Caco-2 (cell line): ENCODE data around the gene HAUS3. TPM values are rescaled to one million over a fixed set of nuclear protein-coding genes. Genes with fewer than 3 reads are reported as not detected.

Experiments used
- BruUV-seq: library from RNA; stranded (reverse); fragments of 400-500 nt; replicated peaks from 2 replicates; lab custom pipeline; 2021; lab: Mats Ljungman, UMichigan
- CTCF ChIA-PET: fragments of 300-600 bp; sonication (Branson Sonifier 250); formaldehyde crosslinking; loops from one replicate; lab custom pipeline; 2022; ENCODE audit warnings: antibody characterized with exemption; lab: Charles Lee
- POLR2A ChIA-PET: fragments of 300-600 bp; sonication (Branson Sonifier 250); formaldehyde crosslinking; loops from one replicate; lab custom pipeline; 2022; ENCODE audit warnings: antibody characterized with exemption; lab: Charles Lee
- DNase-seq, 2 experiments: peaks; one replicate each; pipeline versions ENCODE4 v3.0.0 to v3.0.0-alpha.2; 2020 to 2022
- H3K27me3 ChIP-seq: replicated peaks from 2 replicates; pipeline ENCODE4 v1.6.0; 2011; ENCODE audit warnings: low read length; ENCODE audit not compliant: control insufficient read depth, insufficient read depth
- H3K36me3 ChIP-seq: 2 replicates; pipeline ENCODE4 v1.5.1; 2011; ENCODE audit warnings: low read length; ENCODE audit not compliant: control insufficient read depth, insufficient read depth
- H3K4me1 ChIP-seq: fragments of 250-450 bp; sonication (Bioruptor Pico); 2 replicates; pipeline ENCODE4 v1.5.1; 2020; ENCODE audit warnings: mild to moderate bottlenecking
- H3K4me3 ChIP-seq: 2 replicates; pipeline ENCODE4 v1.5.1; 2011; ENCODE audit warnings: low read depth, mild to moderate bottlenecking, control low read depth, low read length
- H3K9me3 ChIP-seq: fragments of 250-450 bp; sonication (Bioruptor Pico); 2 replicates; pipeline ENCODE4 v1.5.1; 2020; ENCODE audit warnings: mild to moderate bottlenecking, moderate library complexity
- H3K27ac Mint-ChIP-seq: one replicate; pipeline ENCODE4 v1.8.0; 2022; ENCODE audit warnings: mixed read lengths; ENCODE audit not compliant: unreplicated experiment
- H3K27me3 Mint-ChIP-seq: one replicate; pipeline ENCODE4 v1.8.0; 2022; ENCODE audit warnings: mixed read lengths; ENCODE audit not compliant: insufficient read depth, unreplicated experiment
- H3K36me3 Mint-ChIP-seq: one replicate; pipeline ENCODE4 v1.8.0; 2022; ENCODE audit warnings: mild to moderate bottlenecking, mixed read lengths; ENCODE audit not compliant: insufficient read depth, unreplicated experiment
- H3K4me1 Mint-ChIP-seq: one replicate; pipeline ENCODE4 v1.8.0; 2022; ENCODE audit warnings: low read depth, mixed read lengths; ENCODE audit not compliant: unreplicated experiment
- H3K4me3 Mint-ChIP-seq: one replicate; pipeline ENCODE4 v1.8.0; 2022; ENCODE audit warnings: mild to moderate bottlenecking, moderate library complexity, mixed read lengths; ENCODE audit not compliant: unreplicated experiment
- H3K9me3 Mint-ChIP-seq: one replicate; pipeline ENCODE4 v1.8.0; 2022; ENCODE audit warnings: mixed read lengths; ENCODE audit not compliant: unreplicated experiment
- CTCF ChIP-seq, 2 experiments: fragments of 200-600 bp in 1 of 2; IDR thresholded peaks; 1 replicate in 1 of 2; 2 replicates in 1 of 2; pipeline versions ENCODE4 v1.5.1 to v1.8.0; 2011 to 2022; ENCODE audit warnings: antibody characterized with exemption in 1 of 2, control low read depth in 1 of 2, inconsistent platforms in 1 of 2, low read depth in 1 of 2, low read length in 1 of 2, mild to moderate bottlenecking in 1 of 2, moderate library complexity in 1 of 2; ENCODE audit not compliant: insufficient read depth in 1 of 2, severe bottlenecking in 1 of 2, unreplicated experiment in 1 of 2
- intact Hi-C: fragments of 100-400 bp; cut with micrococcal nuclease; formaldehyde crosslinking; loops from one replicate; pipeline ENCODE4 v1.10.0; 2022; ENCODE audit not compliant: unreplicated experiment
- total RNA-seq: library from RNA; stranded (reverse); gene quantifications from 2 replicates; pipeline ENCODE4 v1.2.3, GENCODE V29; 2022

The HAUS3 gene
- total RNA-seq, 1 experiment from 2014 or later, result 17.9 TPM

DNA sequence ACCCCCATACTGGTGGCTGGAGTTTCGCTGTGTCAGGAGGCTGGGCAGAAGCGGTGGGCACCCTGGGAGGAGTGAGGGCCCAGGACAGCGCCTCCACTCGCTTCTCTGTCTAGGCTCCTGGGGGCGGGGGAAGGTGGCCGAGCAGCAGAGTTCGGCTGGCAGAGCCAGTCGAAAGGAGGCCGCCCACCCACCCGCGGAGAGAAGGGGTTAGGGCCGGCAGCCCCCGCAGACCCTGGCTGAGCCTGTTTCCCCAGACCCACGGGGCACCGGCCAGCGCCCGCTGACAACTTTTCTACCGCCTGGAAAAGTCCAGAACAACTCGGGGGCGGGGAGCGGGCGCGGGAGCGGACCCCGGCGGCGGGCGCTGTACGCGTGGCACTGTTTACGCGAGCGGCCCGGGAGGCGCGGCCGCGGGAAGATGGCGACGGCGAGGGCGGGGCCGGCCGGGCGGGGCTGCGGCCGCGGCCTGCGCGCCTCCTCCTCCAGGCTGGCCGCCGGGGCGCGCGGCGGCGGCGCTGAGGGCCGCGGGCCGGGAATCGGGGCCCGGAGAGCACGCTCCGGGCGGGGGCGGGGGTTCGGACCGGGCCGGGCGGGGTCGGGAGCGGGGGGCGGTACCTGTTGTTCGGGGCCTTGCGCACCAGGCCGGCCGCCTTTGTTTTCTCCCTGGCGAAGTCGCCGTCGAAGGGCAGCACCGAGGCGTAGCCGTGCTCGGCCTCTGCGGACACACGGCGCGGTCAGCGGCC is 19.4 kb upstream of the HAUS3 start:
- H3K9me3 Mint-ChIP-seq, result no peaks in the 10 kb centered on the region
- no peak for TF ChIP-seq CTCF (IDR thresholded peaks at IDR 0.05; ENCODE audit: insufficient read depth in 1 of 2, low read depth in 1 of 2, low read length in 1 of 2, severe bottlenecking in 1 of 2, unreplicated experiment in 1 of 2)
- Histone ChIP-seq H3K9me3 (no peaks in the 10 kb centered on the region), H3K36me3 (no peaks in the 10 kb centered on the region), H3K27me3 (no peaks in the 10 kb centered on the region), H3K4me3 (peak overlapping the region; percentile 56), H3K4me1 (0 out of 2 replicates have a peak, but pooled peaks cover 5% of the 10 kb centered on the region)
- ChIA-PET POLR2A (interaction anchor here (0.6 to 1.0 kb wide), 2 partner anchors 20 to 220 kb away, joined by 3 to 14 read pairs; partner anchors contain the start of genes HAUS3 and POLN), CTCF (interaction anchor here (1.0 to 1.4 kb wide), 2 partner anchors 41 to 158 kb away, joined by 6 read pairs; partner anchors contain the start of genes CFAP99 and ZFYVE28)
- H3K27ac Mint-ChIP-seq, result no peak overlapping the region
- BruUV-seq, result no TSS peak
- peak; percentile 30 to 67 for DNase-seq
- H3K27me3 Mint-ChIP-seq, result no peaks in the 10 kb centered on the region
- no peaks in the 10 kb centered on the region for H3K4me1 Mint-ChIP-seq
- H3K4me3 Mint-ChIP-seq, result peak overlapping the region; percentile 64
- intact Hi-C loops, result loop anchor here (5.0 kb wide), 1 partner anchor 549 kb away; the partner anchor contains the start of gene SLBP
- no peaks in the 10 kb centered on the region for H3K36me3 Mint-ChIP-seq

DNA sequence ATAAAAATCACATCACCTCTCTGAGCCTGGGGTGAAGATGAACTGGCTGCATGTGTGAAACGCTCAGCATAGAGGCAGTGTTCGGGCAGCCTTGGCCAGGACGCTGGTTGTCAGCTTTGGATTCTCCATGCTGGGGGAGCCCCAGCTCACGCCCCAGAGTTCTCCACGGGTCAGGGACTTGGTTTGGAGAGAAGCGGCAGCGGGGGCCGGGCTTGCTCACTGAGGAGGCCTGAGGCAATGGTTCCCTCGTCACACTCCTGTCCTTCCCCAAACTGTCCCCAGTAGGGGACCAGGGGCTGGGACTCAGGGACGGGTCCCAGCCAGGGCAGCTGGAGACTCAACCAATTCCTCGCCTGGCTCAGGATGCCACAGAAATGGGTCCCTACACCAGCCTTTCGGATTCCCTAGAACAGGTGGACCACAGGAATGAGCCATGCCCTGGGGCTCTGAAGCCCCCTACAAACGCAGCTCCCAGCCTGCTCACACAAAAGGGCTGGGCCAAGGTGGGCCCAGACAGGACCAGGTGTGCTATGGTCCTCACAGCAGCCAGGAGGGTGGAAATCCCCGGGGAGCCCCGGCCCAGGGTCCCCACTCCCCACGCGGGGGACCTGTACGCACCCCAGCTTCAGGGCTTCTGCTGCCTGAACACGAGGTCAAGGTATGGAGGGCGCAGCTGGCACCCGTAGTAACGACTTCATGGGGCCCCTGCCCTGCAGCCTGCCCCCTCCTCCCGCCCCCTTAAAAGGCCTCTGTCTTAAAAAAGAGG is 18.6 kb upstream of the HAUS3 start:
- ChIA-PET POLR2A (no interaction called here), CTCF (no interaction called here)
- Histone ChIP-seq H3K4me1 (0 out of 2 replicates have a peak, but pooled peaks cover 5% of the 10 kb centered on the region), H3K4me3 (peak overlapping the region; percentile 56), H3K36me3 (no peaks in the 10 kb centered on the region), H3K9me3 (no peaks in the 10 kb centered on the region), H3K27me3 (no peaks in the 10 kb centered on the region)
- intact Hi-C loops, result loop anchor here (5.0 kb wide), 1 partner anchor 548 kb away; the partner anchor contains the start of gene SLBP
- peak overlapping the region; percentile 64 for H3K4me3 Mint-ChIP-seq
- H3K27me3 Mint-ChIP-seq, result no peaks in the 10 kb centered on the region
- TSS peak; percentile 42 for BruUV-seq
- DNase-seq, result peak in 1 of 2 experiments; percentile 35
- H3K4me1 Mint-ChIP-seq, result no peaks in the 10 kb centered on the region
- no peaks in the 10 kb centered on the region for H3K36me3 Mint-ChIP-seq
- no peaks in the 10 kb centered on the region for H3K9me3 Mint-ChIP-seq
- no peak for TF ChIP-seq CTCF (IDR thresholded peaks at IDR 0.05; ENCODE audit: insufficient read depth in 1 of 2, low read depth in 1 of 2, low read length in 1 of 2, severe bottlenecking in 1 of 2, unreplicated experiment in 1 of 2)
- no peak overlapping the region for H3K27ac Mint-ChIP-seq
